K562 (cell line): ENCODE measurements around the gene LSS. TPM values are rescaled to one million over a fixed set of nuclear protein-coding genes. Genes with fewer than 3 reads are reported as not detected.

ENCODE experiments used
- ATAC-seq: fragments of 200-7000 bp; cut with Tn5 transposase; 3 replicates; pipeline ENCODE4 v1.9.1; 2020; ENCODE audit warnings: moderate library complexity
- BruUV-seq: library from RNA; stranded (reverse); fragments of 400-500 nt; replicated peaks from 2 replicates; lab custom pipeline; 2021; lab: Mats Ljungman, UMichigan
- CTCF ChIA-PET: fragments of 300-600 bp; formaldehyde crosslinking; extraction: SDS; loops from one replicate; lab custom pipeline; 2021; ENCODE audit warnings: low intra/inter-chr PET ratio; lab: Yijun Ruan, JAX
- POLR2A ChIA-PET: fragments of 300-600, 350-650 bp; sonication (Branson Sonifier 250); formaldehyde crosslinking; extraction: SDS; loops from one replicate; lab custom pipeline; 2021; ENCODE audit warnings: antibody characterized with exemption, inconsistent platforms; lab: Yijun Ruan, JAX
- DNase-seq, 4 experiments: peaks; one replicate each; pipeline versions ENCODE4 v3.0.0 to v3.0.0-alpha.2; 2011 to 2018; ENCODE audit warnings: low spot score in 3 of 4, mixed read lengths in 3 of 4; ENCODE audit errors: extremely low read depth in 1 of 4
- FAIRE-seq: peaks from 2 replicates; lab custom pipeline; 2011; peaks lifted over from hg19 to GRCh38; lab: Jason Lieb, UNC
- H2AFZ ChIP-seq: 2 replicates; pipeline ENCODE4 v1.6.0; 2011; ENCODE audit warnings: low read depth, low read length, control low read depth, inconsistent platforms
- H3K27ac ChIP-seq: fragments of 200-600 bp; 3 replicates; pipeline ENCODE4 v1.8.0; 2011; ENCODE audit warnings: low read depth, mild to moderate bottlenecking, control low read depth, inconsistent platforms, low read length, moderate library complexity, mixed read lengths; ENCODE audit errors: extremely low read depth
- H3K27me3 ChIP-seq, 2 experiments: fragments of 300-600 bp in 1 of 2; 2 replicates in 1 of 2; 3 replicates in 1 of 2; pipeline versions ENCODE4 v1.6.0 to v1.8.0; 2011; ENCODE audit warnings: inconsistent platforms in 2 of 2, low read length in 2 of 2, mild to moderate bottlenecking in 1 of 2, mixed read lengths in 1 of 2, moderate library complexity in 1 of 2; ENCODE audit not compliant: control insufficient read depth in 2 of 2, insufficient read depth in 2 of 2
- H3K36me3 ChIP-seq: fragments of 300-600 bp; 3 replicates; pipeline ENCODE4 v1.8.0; 2011; ENCODE audit warnings: mild to moderate bottlenecking, low read length, inconsistent platforms; ENCODE audit not compliant: control insufficient read depth, insufficient read depth
- H3K4me1 ChIP-seq, 2 experiments: fragments of 200-600 bp in 1 of 2; replicated peaks in 1 of 2; 2 replicates in 1 of 2; 3 replicates in 1 of 2; pipeline versions ENCODE4 v1.5.1 to v1.8.0; 2011; ENCODE audit warnings: inconsistent platforms in 2 of 2, low read length in 2 of 2, mild to moderate bottlenecking in 1 of 2, mixed read lengths in 1 of 2, moderate library complexity in 1 of 2; ENCODE audit not compliant: control insufficient read depth in 2 of 2, insufficient read depth in 2 of 2
- H3K4me2 ChIP-seq: 2 replicates; pipeline ENCODE4 v1.6.1; 2011; ENCODE audit warnings: low read length, control low read depth, inconsistent platforms, mixed read lengths; ENCODE audit not compliant: insufficient read depth
- H3K4me3 ChIP-seq: fragments of 200-600 bp; sonication (generic), shearing (Covaris generic); 2 replicates; pipeline ENCODE4 v1.5.1; 2016; ENCODE audit warnings: control low read depth, inconsistent platforms
- H3K79me2 ChIP-seq: fragments of 200-600 bp; 3 replicates; pipeline ENCODE4 v1.8.0; 2011; ENCODE audit warnings: low read length, inconsistent platforms; ENCODE audit not compliant: control insufficient read depth, insufficient read depth
- H3K9ac ChIP-seq, 2 experiments: 2 replicates each; pipeline versions ENCODE4 v1.6.0 to v1.6.1; 2011; ENCODE audit warnings: low read depth in 2 of 2, low read length in 2 of 2, control low read depth in 1 of 2, inconsistent platforms in 1 of 2, mild to moderate bottlenecking in 1 of 2, mixed read lengths in 1 of 2; ENCODE audit not compliant: insufficient read depth in 1 of 2
- H3K9me1 ChIP-seq: one replicate; pipeline ENCODE4 v1.6.0; 2011; ENCODE audit warnings: inconsistent platforms, mild to moderate bottlenecking, low read length, moderate library complexity; ENCODE audit not compliant: control insufficient read depth, insufficient read depth
- H3K9me3 ChIP-seq: replicated peaks from 2 replicates; pipeline ENCODE4 v1.5.1; 2011; ENCODE audit warnings: low read depth, low read length, inconsistent platforms; ENCODE audit not compliant: control insufficient read depth, insufficient read depth
- H4K20me1 ChIP-seq: replicated peaks from 2 replicates; pipeline ENCODE4 v1.6.1; 2011; ENCODE audit warnings: low read length, inconsistent platforms, mixed read lengths; ENCODE audit not compliant: control insufficient read depth, insufficient read depth
- CHD1 ChIP-seq: fragments of 200-600 bp; sonication (generic); IDR thresholded peaks from one replicate; pipeline ENCODE4 v1.6.1; 2012; ENCODE audit warnings: mild to moderate bottlenecking, moderate library complexity, low read length, inconsistent platforms
- COPS2 ChIP-seq: fragments of 450-650 bp; conservative IDR thresholded peaks from 2 replicates; pipeline ENCODE4 v1.6.1; 2016; ENCODE audit warnings: mild to moderate bottlenecking, moderate library complexity
- FOS ChIP-seq: IDR thresholded peaks from 3 replicates; pipeline ENCODE4 v1.6.1; 2011; ENCODE audit not compliant: insufficient read length; ENCODE audit errors: extremely low read depth
- HDGF ChIP-seq: fragments of 450-650 bp; IDR thresholded peaks from 2 replicates; pipeline ENCODE4 v1.6.1; 2016
- KDM5B ChIP-seq: fragments of 200-600 bp; sonication (generic); IDR thresholded peaks from 2 replicates; pipeline ENCODE4 v1.6.1; 2012; ENCODE audit warnings: low read depth, mild to moderate bottlenecking, moderate library complexity, low read length, control low read depth, inconsistent platforms; ENCODE audit not compliant: insufficient replicate concordance
- PCBP2 ChIP-seq: fragments of 200-400 bp; formaldehyde crosslinking; IDR thresholded peaks from 2 replicates; pipeline ENCODE4 v1.6.1; 2018; ENCODE audit warnings: low read length, low read depth, mild to moderate bottlenecking, moderate library complexity; ENCODE audit not compliant: poor library complexity, severe bottlenecking
- SRF ChIP-seq, 2 experiments: fragments of 250-450, 450-650 bp in 1 of 2; sonication (Bioruptor Pico) in 1 of 2; sonication (generic) in 1 of 2; formaldehyde crosslinking; IDR thresholded peaks; 2 replicates each; pipeline versions ENCODE4 v1.5.0 to v1.5.1; 2020 to 2022; ENCODE audit warnings: mild to moderate bottlenecking in 1 of 2, missing genetic modification reagents in 1 of 2
- WGBS: fragments of 100-300 bp; shearing (Covaris generic); methylation state at CpG from one replicate; pipeline ENCODE4 v1.1.6; 2016; ENCODE audit warnings: low coverage, mixed read lengths; ENCODE audit not compliant: insufficient coverage; ENCODE audit errors: missing lambda C conversion rate; 5-methylcytosine and 5-hydroxymethylcytosine counted together
- in situ Hi-C: fragments of 300-500 bp; cut with MboI; formaldehyde crosslinking; loops from 4 replicates; pipeline ENCODE4 v1.15.0; 2018; ENCODE audit warnings: inconsistent platforms, mixed read lengths
- intact Hi-C: fragments of 100-400 bp; cut with micrococcal nuclease; formaldehyde crosslinking; loops from 2 replicates; pipeline ENCODE4 v1.14.2; 2022
- polyA plus RNA-seq, 8 experiments: library from polyadenylated mRNA; depleted of rRNA in 4 of 8; stranded (reverse) in 5 of 8; unstranded in 3 of 8; fragments of >200 nt; fragmentation: Nextera tagmentation in 2 of 8; fragmentation: Illumina TruSeq in 1 of 8; extraction: Ambion mirVana in 2 of 8; extraction: Trizol in 1 of 8; gene quantifications; 2 replicates each; pipeline versions ENCODE4 v1.2.1 to v1.2.3, GENCODE V29; 2011 to 2014; ENCODE audit warnings: inconsistent platforms in 1 of 8, missing spikeins in 1 of 8
- total RNA-seq, 7 experiments: library from RNA; depleted of rRNA in 6 of 7; stranded (reverse); fragments of >200 nt in 6 of 7; fragmentation: Illumina TruSeq in 2 of 7; extraction: Trizol in 2 of 7; gene quantifications; 2 replicates each; pipeline versions ENCODE4 v1.2.1 to v1.2.3, GENCODE V29; 2011 to 2021; ENCODE audit warnings: low replicate concordance in 1 of 7

Gene LSS
- total and polyA plus RNA-seq, 9 of the 15 experiments (the other 6 are each of a cell fraction or from before 2014, with no cell fraction given), result 2.2 to 89.5 (median 37.4) TPM

GRCh38 chr21:46171585-46171984, 57.0 kb downstream of the LSS start:
- Histone ChIP-seq H3K4me3 (no peak overlapping the region), H3K27ac (no peak overlapping the region), H3K9me1 (peaks cover 5% of the 10 kb centered on the region), H3K9me3 (no peaks in the 10 kb centered on the region), H3K9ac (no peak overlapping the region), H3K4me1 (peaks cover 2 to 26% of the 10 kb centered on the region in 2 experiments; a peak in 4 of 5 replicates), H2AFZ (no peak overlapping the region), H3K79me2 (peaks cover 64% of the 10 kb centered on the region), H3K4me2 (no peak overlapping the region), H4K20me1 (peaks cover 17% of the 10 kb centered on the region; the same call in 1 of the 2 replicates), H3K27me3 (no peaks in the 10 kb centered on the region), H3K36me3 (peaks cover 28% of the 10 kb centered on the region; the same call in 2 of the 3 replicates)
- intact Hi-C loops (no loop called here), in situ Hi-C loops (no loop called here)
- ATAC-seq, result no peak
- CTCF ChIA-PET, result no interaction called here
- no peak for FAIRE-seq
- TF ChIP-seq COPS2, result no peak
- no peak for TF ChIP-seq FOS
- no peak for TF ChIP-seq HDGF
- TF ChIP-seq CHD1, result no peak
- TF ChIP-seq PCBP2, result no peak
- no peak for TF ChIP-seq KDM5B
- TF ChIP-seq SRF (CRISPR knock-in tag; IDR thresholded peaks at IDR 0.05), result no peak
- no peak for DNase-seq
- WGBS, result 69% methylated on average over 2 of the region's 2 CpGs
- POLR2A ChIA-PET, result interaction anchor here (1.6 kb wide), 1 partner anchor 11 kb away, joined by 5 read pairs; no protein-coding TSS in a partner anchor
- BruUV-seq, result no TSS peak
